Caco-2 (cell line): ENCODE results near the gene CD200R1L. TPM values are rescaled to one million over a fixed set of nuclear protein-coding genes. Genes with fewer than 3 reads are reported as not detected.

ENCODE experiments used
- BruUV-seq: library from RNA; stranded (reverse); fragments of 400-500 nt; replicated peaks from 2 replicates; lab custom pipeline; 2021; lab: Mats Ljungman, UMichigan
- CTCF ChIA-PET: fragments of 300-600 bp; sonication (Branson Sonifier 250); formaldehyde crosslinking; loops from one replicate; lab custom pipeline; 2022; ENCODE audit warnings: antibody characterized with exemption; lab: Charles Lee
- POLR2A ChIA-PET: fragments of 300-600 bp; sonication (Branson Sonifier 250); formaldehyde crosslinking; loops from one replicate; lab custom pipeline; 2022; ENCODE audit warnings: antibody characterized with exemption; lab: Charles Lee
- DNase-seq, 2 experiments: peaks; one replicate each; pipeline versions ENCODE4 v3.0.0 to v3.0.0-alpha.2; 2020 to 2022
- H3K27me3 ChIP-seq: replicated peaks from 2 replicates; pipeline ENCODE4 v1.6.0; 2011; ENCODE audit warnings: low read length; ENCODE audit not compliant: control insufficient read depth, insufficient read depth
- H3K36me3 ChIP-seq: 2 replicates; pipeline ENCODE4 v1.5.1; 2011; ENCODE audit warnings: low read length; ENCODE audit not compliant: control insufficient read depth, insufficient read depth
- H3K4me1 ChIP-seq: fragments of 250-450 bp; sonication (Bioruptor Pico); 2 replicates; pipeline ENCODE4 v1.5.1; 2020; ENCODE audit warnings: mild to moderate bottlenecking
- H3K4me3 ChIP-seq: 2 replicates; pipeline ENCODE4 v1.5.1; 2011; ENCODE audit warnings: low read depth, mild to moderate bottlenecking, control low read depth, low read length
- H3K9me3 ChIP-seq: fragments of 250-450 bp; sonication (Bioruptor Pico); 2 replicates; pipeline ENCODE4 v1.5.1; 2020; ENCODE audit warnings: mild to moderate bottlenecking, moderate library complexity
- H3K27ac Mint-ChIP-seq: one replicate; pipeline ENCODE4 v1.8.0; 2022; ENCODE audit warnings: mixed read lengths; ENCODE audit not compliant: unreplicated experiment
- H3K27me3 Mint-ChIP-seq: one replicate; pipeline ENCODE4 v1.8.0; 2022; ENCODE audit warnings: mixed read lengths; ENCODE audit not compliant: insufficient read depth, unreplicated experiment
- H3K36me3 Mint-ChIP-seq: one replicate; pipeline ENCODE4 v1.8.0; 2022; ENCODE audit warnings: mild to moderate bottlenecking, mixed read lengths; ENCODE audit not compliant: insufficient read depth, unreplicated experiment
- H3K4me1 Mint-ChIP-seq: one replicate; pipeline ENCODE4 v1.8.0; 2022; ENCODE audit warnings: low read depth, mixed read lengths; ENCODE audit not compliant: unreplicated experiment
- H3K4me3 Mint-ChIP-seq: one replicate; pipeline ENCODE4 v1.8.0; 2022; ENCODE audit warnings: mild to moderate bottlenecking, moderate library complexity, mixed read lengths; ENCODE audit not compliant: unreplicated experiment
- H3K9me3 Mint-ChIP-seq: one replicate; pipeline ENCODE4 v1.8.0; 2022; ENCODE audit warnings: mixed read lengths; ENCODE audit not compliant: unreplicated experiment
- intact Hi-C: fragments of 100-400 bp; cut with micrococcal nuclease; formaldehyde crosslinking; loops from one replicate; pipeline ENCODE4 v1.10.0; 2022; ENCODE audit not compliant: unreplicated experiment
- total RNA-seq: library from RNA; stranded (reverse); gene quantifications from 2 replicates; pipeline ENCODE4 v1.2.3, GENCODE V29; 2022
- TF ChIP-seq, protein P1 (sequence below), 2 experiments: fragments of 200-600 bp in 1 of 2; IDR thresholded peaks; 1 replicate in 1 of 2; 2 replicates in 1 of 2; pipeline versions ENCODE4 v1.5.1 to v1.8.0; 2011 to 2022; ENCODE audit warnings: antibody characterized with exemption in 1 of 2, control low read depth in 1 of 2, inconsistent platforms in 1 of 2, low read depth in 1 of 2, low read length in 1 of 2, mild to moderate bottlenecking in 1 of 2, moderate library complexity in 1 of 2; ENCODE audit not compliant: insufficient read depth in 1 of 2, severe bottlenecking in 1 of 2, unreplicated experiment in 1 of 2

CD200R1L gene
- total RNA-seq, 1 experiment from 2014 or later: not detected

DNA sequence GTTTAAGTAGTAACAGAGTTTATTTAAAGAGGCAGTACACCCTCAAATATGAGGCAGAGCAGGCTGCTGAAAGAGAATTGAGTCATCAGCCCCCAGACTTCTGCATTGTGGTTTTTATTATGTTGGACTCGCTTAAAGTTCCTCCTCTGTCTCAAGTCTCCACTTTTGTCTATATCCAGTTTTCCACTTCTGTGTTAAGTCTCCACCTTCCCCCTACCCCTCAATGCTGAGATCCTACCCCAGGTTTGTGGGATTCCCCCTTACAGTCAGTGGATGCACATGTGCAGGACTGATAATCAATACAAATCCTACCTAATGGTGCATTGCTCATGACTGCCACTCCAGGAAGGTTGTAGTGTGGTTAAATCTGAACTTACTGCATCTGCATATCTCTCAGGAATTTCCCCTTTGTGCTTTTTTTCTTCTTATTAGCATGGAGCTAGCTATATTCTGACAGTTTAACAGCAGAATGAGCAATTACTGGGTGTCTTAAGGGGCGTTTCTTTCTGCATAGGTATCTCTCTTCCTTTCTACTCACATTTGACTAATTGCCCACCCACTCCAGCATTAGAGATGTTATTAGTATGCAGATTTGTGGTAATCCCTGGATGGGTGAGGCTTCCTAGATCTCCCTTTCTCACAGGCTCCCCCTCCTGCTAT, 11.9 kb upstream of the CD200R1L start:
- no peak overlapping the region for H3K27ac Mint-ChIP-seq
- DNase-seq: no peak
- no peaks in the 10 kb centered on the region for H3K36me3 Mint-ChIP-seq
- BruUV-seq: no TSS peak
- Histone ChIP-seq H3K9me3 (no peaks in the 10 kb centered on the region), H3K4me1 (no peaks in the 10 kb centered on the region), H3K4me3 (no peak overlapping the region), H3K27me3 (no peaks in the 10 kb centered on the region), H3K36me3 (no peaks in the 10 kb centered on the region)
- TF ChIP-seq, protein P1, sequence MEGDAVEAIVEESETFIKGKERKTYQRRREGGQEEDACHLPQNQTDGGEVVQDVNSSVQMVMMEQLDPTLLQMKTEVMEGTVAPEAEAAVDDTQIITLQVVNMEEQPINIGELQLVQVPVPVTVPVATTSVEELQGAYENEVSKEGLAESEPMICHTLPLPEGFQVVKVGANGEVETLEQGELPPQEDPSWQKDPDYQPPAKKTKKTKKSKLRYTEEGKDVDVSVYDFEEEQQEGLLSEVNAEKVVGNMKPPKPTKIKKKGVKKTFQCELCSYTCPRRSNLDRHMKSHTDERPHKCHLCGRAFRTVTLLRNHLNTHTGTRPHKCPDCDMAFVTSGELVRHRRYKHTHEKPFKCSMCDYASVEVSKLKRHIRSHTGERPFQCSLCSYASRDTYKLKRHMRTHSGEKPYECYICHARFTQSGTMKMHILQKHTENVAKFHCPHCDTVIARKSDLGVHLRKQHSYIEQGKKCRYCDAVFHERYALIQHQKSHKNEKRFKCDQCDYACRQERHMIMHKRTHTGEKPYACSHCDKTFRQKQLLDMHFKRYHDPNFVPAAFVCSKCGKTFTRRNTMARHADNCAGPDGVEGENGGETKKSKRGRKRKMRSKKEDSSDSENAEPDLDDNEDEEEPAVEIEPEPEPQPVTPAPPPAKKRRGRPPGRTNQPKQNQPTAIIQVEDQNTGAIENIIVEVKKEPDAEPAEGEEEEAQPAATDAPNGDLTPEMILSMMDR (IDR thresholded peaks at IDR 0.05; ENCODE audit: insufficient read depth in 1 of 2, low read depth in 1 of 2, low read length in 1 of 2, severe bottlenecking in 1 of 2, unreplicated experiment in 1 of 2): no peak
- ChIA-PET POLR2A (no interaction called here), CTCF (no interaction called here)
- no peaks in the 10 kb centered on the region for H3K27me3 Mint-ChIP-seq
- no peak overlapping the region for H3K4me3 Mint-ChIP-seq
- no peaks in the 10 kb centered on the region for H3K9me3 Mint-ChIP-seq
- H3K4me1 Mint-ChIP-seq: peaks cover 7% of the 10 kb centered on the region
- intact Hi-C loops: no loop called here

DNA sequence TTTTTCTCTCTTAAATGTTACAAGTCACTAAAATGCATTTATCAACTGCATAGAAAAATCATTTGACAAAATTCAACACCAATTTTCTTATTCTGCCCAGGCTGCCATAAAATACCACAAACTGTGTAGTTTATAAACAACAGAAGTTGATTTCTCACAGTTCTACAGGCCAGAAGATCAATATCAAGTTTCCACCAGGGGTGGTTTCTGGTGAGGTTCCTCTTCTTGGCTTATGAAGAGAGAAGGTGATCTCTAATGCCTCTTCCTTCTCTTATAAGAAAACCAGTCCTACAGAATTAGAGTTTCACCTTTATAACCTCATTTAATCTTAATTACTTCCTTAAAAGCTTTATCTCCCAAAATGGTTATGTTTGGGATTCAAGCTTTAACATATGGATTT, 10.9 kb upstream of the CD200R1L start:
- Mint-ChIP-seq H3K4me1 (peaks cover 7% of the 10 kb centered on the region), H3K27ac (no peak overlapping the region), H3K27me3 (no peaks in the 10 kb centered on the region), H3K36me3 (no peaks in the 10 kb centered on the region), H3K4me3 (no peak overlapping the region), H3K9me3 (peaks cover under 1% of the 10 kb centered on the region)
- intact Hi-C loops: no loop called here
- CTCF ChIA-PET: no interaction called here
- TF ChIP-seq, protein P1 (IDR thresholded peaks at IDR 0.05; ENCODE audit: insufficient read depth in 1 of 2, low read depth in 1 of 2, low read length in 1 of 2, severe bottlenecking in 1 of 2, unreplicated experiment in 1 of 2): no peak
- BruUV-seq: no TSS peak
- H3K4me1 ChIP-seq: no peaks in the 10 kb centered on the region
- no peak overlapping the region for H3K4me3 ChIP-seq
- no peaks in the 10 kb centered on the region for H3K36me3 ChIP-seq
- H3K9me3 ChIP-seq: no peaks in the 10 kb centered on the region
- DNase-seq: no peak
- H3K27me3 ChIP-seq: no peaks in the 10 kb centered on the region
- POLR2A ChIA-PET: no interaction called here

DNA sequence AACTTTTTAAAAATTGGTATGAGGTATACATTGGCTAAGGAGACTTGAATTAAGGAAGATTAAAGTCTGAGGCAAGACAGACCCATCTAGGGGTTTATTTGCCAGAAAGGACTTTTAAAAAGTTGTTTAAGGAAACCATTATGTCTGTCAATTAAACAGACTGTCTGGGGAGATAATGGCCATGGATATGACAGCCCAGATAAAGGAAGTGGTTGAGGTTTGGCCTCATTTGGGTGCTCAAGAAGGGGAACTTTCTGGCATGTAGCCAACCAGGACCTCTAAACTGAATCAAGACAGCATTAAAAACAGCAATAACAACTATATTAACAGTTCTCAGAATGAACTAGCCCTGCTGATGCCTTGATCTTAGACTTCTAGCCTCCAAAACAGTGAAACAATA, 9.9 kb upstream of the CD200R1L start:
- intact Hi-C loops: no loop called here
- Mint-ChIP-seq H3K9me3 (peaks cover 11% of the 10 kb centered on the region), H3K4me3 (no peak overlapping the region), H3K4me1 (peaks cover 7% of the 10 kb centered on the region), H3K27ac (no peak overlapping the region), H3K27me3 (no peaks in the 10 kb centered on the region), H3K36me3 (no peaks in the 10 kb centered on the region)
- POLR2A ChIA-PET: no interaction called here
- no TSS peak for BruUV-seq
- Histone ChIP-seq H3K9me3 (no peaks in the 10 kb centered on the region), H3K4me3 (no peak overlapping the region), H3K27me3 (no peaks in the 10 kb centered on the region), H3K4me1 (no peaks in the 10 kb centered on the region), H3K36me3 (no peaks in the 10 kb centered on the region)
- DNase-seq: no peak
- CTCF ChIA-PET: no interaction called here
- TF ChIP-seq, protein P1 (IDR thresholded peaks at IDR 0.05; ENCODE audit: insufficient read depth in 1 of 2, low read depth in 1 of 2, low read length in 1 of 2, severe bottlenecking in 1 of 2, unreplicated experiment in 1 of 2): no peak
